ENCODE measurements around the gene TIE1. TPM values are rescaled to one million over a fixed set of nuclear protein-coding genes. Genes with fewer than 3 reads are reported as not detected.
"Not testable (repeated sequence)": the region's sequence is repeated elsewhere in the genome, so short reads cannot be mapped to it uniquely, and the experiment has no call there.

The TIE1 gene
- polyA plus RNA-seq, 1 donor: 18.7 TPM

DNA sequence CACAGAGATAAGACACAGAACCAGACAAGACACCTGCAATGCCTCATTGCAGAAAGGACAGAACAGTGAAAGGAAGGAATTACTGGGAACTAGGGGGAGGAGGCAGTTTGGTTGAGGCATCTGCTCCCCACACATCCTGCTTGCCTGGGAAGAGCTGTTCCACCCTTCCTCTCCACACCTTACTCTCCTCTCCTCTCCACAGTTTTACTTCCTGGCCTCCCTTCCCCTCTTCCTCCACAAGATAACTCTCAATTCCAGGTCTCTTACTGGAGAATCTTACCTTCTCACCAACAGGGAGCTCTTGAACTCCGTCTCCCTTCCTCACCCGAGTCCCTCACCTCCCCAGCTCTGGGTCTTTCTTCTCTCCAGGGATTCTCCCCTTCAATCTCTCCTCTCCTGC is 64.9 kb downstream of the TIE1 start:
- H3K36me3 ChIP-seq (ENCODE audit: control insufficient read depth, insufficient read depth, low read length): peaks cover 46% of the 10 kb centered on the region
- 75% methylated on average over 2 of the region's 2 CpGs for WGBS (ENCODE audit: insufficient coverage, low lambda C conversion rate)
- H3K27ac ChIP-seq (ENCODE audit: low read length): peak overlapping the region; percentile 81
- DNase-seq: no peak
- H3K4me1 ChIP-seq (ENCODE audit: control insufficient read depth, insufficient read depth, low read length): peaks cover 42% of the 10 kb centered on the region
- no peaks in the 10 kb centered on the region for H3K27me3 ChIP-seq (ENCODE audit: control insufficient read depth, insufficient read depth, low read length)
- H3K9me3 ChIP-seq (ENCODE audit: control insufficient read depth, low read depth, low read length): no peaks in the 10 kb centered on the region
- no peak overlapping the region for H3K4me3 ChIP-seq (ENCODE audit: low read length)

DNA sequence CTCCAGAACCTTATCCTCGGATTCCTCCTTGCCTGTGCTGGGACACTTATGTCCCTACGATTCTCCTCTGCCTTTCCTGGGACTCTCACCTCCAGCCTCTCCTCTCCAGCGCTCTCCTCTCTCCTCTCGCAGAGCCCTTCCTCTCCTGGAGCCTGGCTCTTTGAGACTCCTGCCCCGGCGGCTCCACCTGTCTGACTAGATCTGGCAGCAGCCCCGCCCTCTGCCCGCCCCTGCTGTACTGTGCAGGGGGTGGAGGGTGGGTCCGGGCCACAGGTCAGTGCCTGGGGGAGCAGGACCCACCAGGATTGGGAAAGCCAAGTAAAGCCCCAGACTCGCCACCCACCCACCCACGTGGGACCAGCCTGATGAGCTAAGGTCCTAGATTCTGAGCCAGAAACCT is 65.4 kb downstream of the TIE1 start:
- peak overlapping the region; percentile 81 for H3K27ac ChIP-seq (ENCODE audit: low read length)
- no CpG with 5 or more reads among the region's 11 CpGs for WGBS (ENCODE audit: insufficient coverage, low lambda C conversion rate)
- H3K9me3 ChIP-seq (ENCODE audit: control insufficient read depth, low read depth, low read length): no peaks in the 10 kb centered on the region
- peak overlapping the region; percentile 68 for H3K4me3 ChIP-seq (ENCODE audit: low read length)
- no peaks in the 10 kb centered on the region for H3K27me3 ChIP-seq (ENCODE audit: control insufficient read depth, insufficient read depth, low read length)
- peaks cover 41% of the 10 kb centered on the region for H3K36me3 ChIP-seq (ENCODE audit: control insufficient read depth, insufficient read depth, low read length)
- peaks cover 42% of the 10 kb centered on the region for H3K4me1 ChIP-seq (ENCODE audit: control insufficient read depth, insufficient read depth, low read length)
- DNase-seq: peak; percentile 70 to 86

GRCh38 chr1:43366601-43367025 is 65.8 kb downstream of the TIE1 start:
- DNase-seq: no peak

GRCh38 chr1:43367026-43367903 is 66.5 kb downstream of the TIE1 start:
- H3K36me3 ChIP-seq (ENCODE audit: control insufficient read depth, insufficient read depth, low read length): peaks cover 30% of the 10 kb centered on the region
- no peaks in the 10 kb centered on the region for H3K27me3 ChIP-seq (ENCODE audit: control insufficient read depth, insufficient read depth, low read length)
- H3K4me3 ChIP-seq (ENCODE audit: low read length): peak overlapping the region; percentile 68
- peak overlapping the region; percentile 81 for H3K27ac ChIP-seq (ENCODE audit: low read length)
- H3K4me1 ChIP-seq (ENCODE audit: control insufficient read depth, insufficient read depth, low read length): peaks cover 42% of the 10 kb centered on the region
- no peaks in the 10 kb centered on the region for H3K9me3 ChIP-seq (ENCODE audit: control insufficient read depth, low read depth, low read length)
- no CpG with 5 or more reads among the region's 48 CpGs for WGBS (ENCODE audit: insufficient coverage, low lambda C conversion rate)
- peak in 1 of 2 donors; percentile 68 for DNase-seq

More at GRCh38 chr1:43366601-43367025, 65.8 kb downstream of the TIE1 start:
- Histone ChIP-seq H3K27me3 (ENCODE audit: control insufficient read depth, insufficient read depth, low read length) (no peaks in the 10 kb centered on the region), H3K4me1 (ENCODE audit: control insufficient read depth, insufficient read depth, low read length) (peaks cover 42% of the 10 kb centered on the region), H3K4me3 (ENCODE audit: low read length) (peak overlapping the region; percentile 68), H3K27ac (ENCODE audit: low read length) (peak overlapping the region; percentile 81), H3K9me3 (ENCODE audit: control insufficient read depth, low read depth, low read length) (no peaks in the 10 kb centered on the region), H3K36me3 (ENCODE audit: control insufficient read depth, insufficient read depth, low read length) (peaks cover 37% of the 10 kb centered on the region)
- WGBS (ENCODE audit: insufficient coverage, low lambda C conversion rate): no CpG with 5 or more reads among the region's 5 CpGs

- WGBS (ENCODE audit: insufficient coverage, low lambda C conversion rate): 0% methylated on average over 1 of the region's 58 CpGs
- H3K27me3 ChIP-seq (ENCODE audit: control insufficient read depth, insufficient read depth, low read length): no peaks in the 10 kb centered on the region
- H3K4me3 ChIP-seq (ENCODE audit: low read length): peak within 1 kb of the TSS; percentile 69
- DNase-seq: peak; percentile 86 to 96
- no peaks in the 10 kb centered on the region for H3K9me3 ChIP-seq (ENCODE audit: control insufficient read depth, low read depth, low read length)
- peaks cover 42% of the 10 kb centered on the region for H3K4me1 ChIP-seq (ENCODE audit: control insufficient read depth, insufficient read depth, low read length)
- peaks cover 24% of the 10 kb centered on the region for H3K36me3 ChIP-seq (ENCODE audit: control insufficient read depth, insufficient read depth, low read length)
- H3K27ac ChIP-seq (ENCODE audit: low read length): peak within 1 kb of the TSS; percentile 88
These were observed 67.3 kb downstream of the TIE1 start, which contains the start of gene ELOVL1 for GRCh38 chr1:43367904-43368645. TSS of gene ELOVL1 (minus strand) at chr1:43368011. CDS start at chr1:43365609, 2,402 bp downstream.

DNA sequence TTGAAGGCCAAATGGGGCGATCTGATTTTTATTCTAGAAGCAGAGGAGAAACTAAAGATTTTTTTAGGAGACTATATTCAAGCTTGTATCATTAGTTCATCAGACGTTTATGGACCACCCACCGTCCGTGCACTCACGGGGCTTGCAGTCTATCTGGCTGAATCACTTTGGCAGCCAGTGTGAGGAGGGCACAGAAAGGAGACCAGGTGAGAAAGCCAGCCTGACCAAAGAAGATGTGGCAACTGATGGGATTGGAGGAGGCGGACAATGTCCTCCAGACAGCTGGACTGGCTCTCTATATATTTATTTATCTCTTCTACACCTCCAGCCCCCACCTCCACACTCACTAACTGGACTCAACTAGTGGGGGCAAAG is 67.9 kb downstream of the TIE1 start:
- H3K4me1 ChIP-seq (ENCODE audit: control insufficient read depth, insufficient read depth, low read length): peaks cover 38% of the 10 kb centered on the region
- no peaks in the 10 kb centered on the region for H3K27me3 ChIP-seq (ENCODE audit: control insufficient read depth, insufficient read depth, low read length)
- peak overlapping the region; percentile 69 for H3K4me3 ChIP-seq (ENCODE audit: low read length)
- H3K27ac ChIP-seq (ENCODE audit: low read length): peak overlapping the region; percentile 88
- no peaks in the 10 kb centered on the region for H3K9me3 ChIP-seq (ENCODE audit: control insufficient read depth, low read depth, low read length)
- no CpG with 5 or more reads among the region's 6 CpGs for WGBS (ENCODE audit: insufficient coverage, low lambda C conversion rate)
- H3K36me3 ChIP-seq (ENCODE audit: control insufficient read depth, insufficient read depth, low read length): peaks cover 20% of the 10 kb centered on the region
- no peak for DNase-seq

DNA sequence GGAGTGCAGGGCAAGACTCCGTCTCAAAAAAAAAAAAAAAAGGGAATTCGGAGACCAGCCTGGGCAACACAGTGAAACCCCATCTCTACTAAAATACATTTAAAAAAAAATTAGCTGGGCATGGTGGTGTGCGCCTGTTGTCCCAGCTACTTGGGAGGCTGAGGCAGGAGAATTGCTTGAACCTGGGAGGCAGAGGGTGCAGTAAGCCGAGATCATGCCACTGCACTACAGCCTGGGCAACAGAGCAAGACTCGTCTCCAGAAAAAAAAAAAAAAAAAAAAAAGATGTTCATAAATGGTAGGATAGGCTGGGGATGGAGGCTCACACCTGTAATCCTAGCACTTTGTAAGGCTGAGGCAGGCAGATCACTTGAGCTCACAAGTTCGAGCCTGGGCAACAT is 69.0 kb downstream of the TIE1 start:
- not testable (repeated sequence) for H3K27ac ChIP-seq (ENCODE audit: low read length); H3K4me3 ChIP-seq (ENCODE audit: low read length); H3K27me3 ChIP-seq (ENCODE audit: control insufficient read depth, insufficient read depth, low read length); DNase-seq; H3K36me3 ChIP-seq (ENCODE audit: control insufficient read depth, insufficient read depth, low read length); H3K9me3 ChIP-seq (ENCODE audit: control insufficient read depth, low read depth, low read length)
- 86% methylated on average over 1 of the region's 6 CpGs for WGBS (ENCODE audit: insufficient coverage, low lambda C conversion rate)
- H3K4me1 ChIP-seq (ENCODE audit: control insufficient read depth, insufficient read depth, low read length): peaks cover 27% of the 10 kb centered on the region

DNA sequence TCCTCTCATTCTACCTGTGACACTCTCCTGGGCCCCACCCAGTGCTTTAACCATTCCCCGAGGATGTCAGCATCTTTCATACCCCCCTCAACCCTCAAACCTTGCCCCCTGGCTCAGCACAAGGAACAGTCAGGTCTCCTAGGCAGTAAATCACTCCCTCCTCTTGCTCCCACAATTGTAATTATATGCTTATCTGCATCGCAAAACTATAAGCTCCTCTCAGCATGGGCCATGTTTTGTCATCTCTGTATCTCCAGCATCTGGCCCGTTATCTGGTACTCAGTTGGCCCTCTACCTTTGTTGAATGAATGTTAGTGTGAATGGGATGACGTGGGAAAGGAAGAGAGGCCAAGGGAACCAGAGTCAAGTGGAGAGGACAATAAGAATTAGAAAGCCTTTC is 69.8 kb downstream of the TIE1 start:
- H3K27me3 ChIP-seq (ENCODE audit: control insufficient read depth, insufficient read depth, low read length): no peaks in the 10 kb centered on the region
- peaks cover 24% of the 10 kb centered on the region for H3K4me1 ChIP-seq (ENCODE audit: control insufficient read depth, insufficient read depth, low read length)
- H3K27ac ChIP-seq (ENCODE audit: low read length): no peak overlapping the region
- peaks cover under 1% of the 10 kb centered on the region for H3K36me3 ChIP-seq (ENCODE audit: control insufficient read depth, insufficient read depth, low read length)
- DNase-seq: no peak
- H3K4me3 ChIP-seq (ENCODE audit: low read length): no peak overlapping the region
- no peaks in the 10 kb centered on the region for H3K9me3 ChIP-seq (ENCODE audit: control insufficient read depth, low read depth, low read length)
- 40% methylated on average over 1 of the region's 4 CpGs for WGBS (ENCODE audit: insufficient coverage, low lambda C conversion rate)

GRCh38 chr1:43372172-43372571 is 71.4 kb downstream of the TIE1 start:
- WGBS (ENCODE audit: insufficient coverage, low lambda C conversion rate): 100% methylated on average over 2 of the region's 5 CpGs
- Histone ChIP-seq H3K4me3 (ENCODE audit: low read length) (no peak overlapping the region), H3K4me1 (ENCODE audit: control insufficient read depth, insufficient read depth, low read length) (peaks cover 10% of the 10 kb centered on the region), H3K36me3 (ENCODE audit: control insufficient read depth, insufficient read depth, low read length) (no peaks in the 10 kb centered on the region), H3K9me3 (ENCODE audit: control insufficient read depth, low read depth, low read length) (no peaks in the 10 kb centered on the region), H3K27me3 (ENCODE audit: control insufficient read depth, insufficient read depth, low read length) (no peaks in the 10 kb centered on the region), H3K27ac (ENCODE audit: low read length) (no peak overlapping the region)
- no peak for DNase-seq
